ENCODE measurements around the gene ENSA.
"Not testable (repeated sequence)": the region's sequence is repeated elsewhere in the genome, so short reads cannot be mapped to it uniquely, and the experiment has no call there.

ENSA gene

DNA sequence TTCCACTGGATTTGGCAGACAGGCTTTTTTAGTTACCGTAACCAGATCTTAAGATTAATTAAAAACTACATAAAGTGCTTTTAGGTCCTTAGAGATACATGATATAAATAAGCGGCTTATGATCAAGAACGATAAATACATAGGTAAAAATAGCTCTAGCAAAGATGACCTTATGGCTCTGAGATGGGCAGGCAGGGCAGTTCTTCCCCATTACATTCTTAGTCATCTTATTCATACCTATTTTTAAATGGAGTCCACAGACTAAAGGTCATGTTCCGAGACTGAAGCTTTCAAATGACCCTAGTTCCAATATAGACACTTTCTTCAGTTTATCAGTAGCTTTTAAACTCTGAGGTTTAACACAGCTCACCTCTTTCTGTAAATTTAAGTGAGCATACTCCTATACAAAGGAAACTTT lies 54.3 kb downstream of the ENSA start:
- DNase-seq (ENCODE audit: extremely low read depth, insufficient read length): no peak
- TF ChIP-seq, protein P1, sequence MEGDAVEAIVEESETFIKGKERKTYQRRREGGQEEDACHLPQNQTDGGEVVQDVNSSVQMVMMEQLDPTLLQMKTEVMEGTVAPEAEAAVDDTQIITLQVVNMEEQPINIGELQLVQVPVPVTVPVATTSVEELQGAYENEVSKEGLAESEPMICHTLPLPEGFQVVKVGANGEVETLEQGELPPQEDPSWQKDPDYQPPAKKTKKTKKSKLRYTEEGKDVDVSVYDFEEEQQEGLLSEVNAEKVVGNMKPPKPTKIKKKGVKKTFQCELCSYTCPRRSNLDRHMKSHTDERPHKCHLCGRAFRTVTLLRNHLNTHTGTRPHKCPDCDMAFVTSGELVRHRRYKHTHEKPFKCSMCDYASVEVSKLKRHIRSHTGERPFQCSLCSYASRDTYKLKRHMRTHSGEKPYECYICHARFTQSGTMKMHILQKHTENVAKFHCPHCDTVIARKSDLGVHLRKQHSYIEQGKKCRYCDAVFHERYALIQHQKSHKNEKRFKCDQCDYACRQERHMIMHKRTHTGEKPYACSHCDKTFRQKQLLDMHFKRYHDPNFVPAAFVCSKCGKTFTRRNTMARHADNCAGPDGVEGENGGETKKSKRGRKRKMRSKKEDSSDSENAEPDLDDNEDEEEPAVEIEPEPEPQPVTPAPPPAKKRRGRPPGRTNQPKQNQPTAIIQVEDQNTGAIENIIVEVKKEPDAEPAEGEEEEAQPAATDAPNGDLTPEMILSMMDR (IDR thresholded peaks at IDR 0.05; ENCODE audit: insufficient read depth, low read length, poor library complexity, severe bottlenecking): no peak
- peaks cover 26% of the 10 kb centered on the region for H3K36me3 ChIP-seq (ENCODE audit: control insufficient read depth, insufficient read depth, low read length)
- H3K4me3 ChIP-seq (replicated peaks; ENCODE audit: low read depth, low read length): peak overlapping the region; percentile 100
- H3K27me3 ChIP-seq (replicated peaks; ENCODE audit: control insufficient read depth, insufficient read depth, low read length): no peaks in the 10 kb centered on the region

DNA sequence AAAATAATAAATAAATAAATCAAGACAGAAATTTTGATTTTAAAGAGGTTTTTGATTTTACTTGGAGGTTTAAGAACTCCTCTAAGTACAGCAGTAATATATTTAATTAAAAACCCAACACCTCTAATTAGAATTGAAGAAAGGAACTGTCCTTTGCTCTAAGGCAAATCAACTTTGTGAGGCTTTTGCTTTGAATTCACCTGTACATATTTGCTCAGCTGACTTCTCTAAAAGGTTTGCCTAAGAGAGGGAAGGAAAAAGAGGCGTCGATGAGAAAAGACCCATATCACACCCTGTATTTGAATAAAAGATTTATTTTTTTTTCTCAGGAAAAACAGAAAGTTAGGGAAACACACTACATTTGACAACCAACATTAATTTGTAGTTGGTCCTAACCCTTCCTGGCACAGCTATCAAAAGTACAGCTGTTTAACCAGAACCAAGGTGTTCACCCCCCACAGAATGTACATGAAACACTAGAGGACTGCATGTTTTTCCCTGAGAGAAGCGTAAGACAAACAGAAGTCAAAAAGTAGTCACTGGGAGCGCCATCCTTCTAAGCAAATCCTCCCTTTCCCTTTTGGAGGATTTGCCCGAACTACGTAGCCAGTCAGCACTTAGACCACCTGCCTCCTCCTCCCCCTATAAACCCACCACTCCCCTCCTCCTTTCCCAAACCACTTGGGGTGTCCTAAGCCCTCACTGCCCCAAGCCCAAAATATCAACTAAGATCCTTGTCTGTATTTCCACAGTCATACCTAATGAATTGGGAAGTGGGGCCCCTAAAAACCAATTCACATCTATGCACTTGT lies 54.9 kb downstream of the ENSA start:
- Histone ChIP-seq H3K36me3 (ENCODE audit: control insufficient read depth, insufficient read depth, low read length) (peaks cover 26% of the 10 kb centered on the region), H3K4me3 (replicated peaks; ENCODE audit: low read depth, low read length) (peak overlapping the region; percentile 100), H3K27me3 (replicated peaks; ENCODE audit: control insufficient read depth, insufficient read depth, low read length) (no peaks in the 10 kb centered on the region)
- DNase-seq (ENCODE audit: extremely low read depth, insufficient read length): no peak
- TF ChIP-seq, protein P1 (IDR thresholded peaks at IDR 0.05; ENCODE audit: insufficient read depth, low read length, poor library complexity, severe bottlenecking): no peak

DNA sequence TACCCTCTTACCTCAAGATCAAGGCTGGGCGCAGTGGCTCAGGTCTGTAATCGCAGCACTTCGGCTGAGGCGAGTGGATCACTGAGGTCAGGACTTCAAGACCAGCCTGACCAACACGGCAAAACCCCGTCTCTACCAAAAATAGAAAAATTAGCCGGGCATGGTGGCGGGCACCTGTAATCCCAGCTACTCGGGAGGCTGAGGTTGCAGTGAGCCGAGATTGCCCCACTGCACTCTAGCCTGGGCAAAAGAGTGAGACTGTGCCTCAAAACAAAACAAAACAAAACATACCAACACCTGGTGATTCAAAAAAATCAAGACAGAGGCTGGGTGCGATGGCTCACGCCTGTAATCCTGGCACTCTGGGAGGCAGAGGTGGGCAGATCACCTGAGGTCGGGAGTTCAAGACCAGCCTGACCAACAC lies 55.8 kb downstream of the ENSA start:
- peak overlapping the region; percentile 37 for H3K4me3 ChIP-seq (replicated peaks; ENCODE audit: low read depth, low read length)
- not testable (repeated sequence) for H3K27me3 ChIP-seq (replicated peaks; ENCODE audit: control insufficient read depth, insufficient read depth, low read length); DNase-seq (ENCODE audit: extremely low read depth, insufficient read length)
- peaks cover 24% of the 10 kb centered on the region for H3K36me3 ChIP-seq (ENCODE audit: control insufficient read depth, insufficient read depth, low read length)

DNA sequence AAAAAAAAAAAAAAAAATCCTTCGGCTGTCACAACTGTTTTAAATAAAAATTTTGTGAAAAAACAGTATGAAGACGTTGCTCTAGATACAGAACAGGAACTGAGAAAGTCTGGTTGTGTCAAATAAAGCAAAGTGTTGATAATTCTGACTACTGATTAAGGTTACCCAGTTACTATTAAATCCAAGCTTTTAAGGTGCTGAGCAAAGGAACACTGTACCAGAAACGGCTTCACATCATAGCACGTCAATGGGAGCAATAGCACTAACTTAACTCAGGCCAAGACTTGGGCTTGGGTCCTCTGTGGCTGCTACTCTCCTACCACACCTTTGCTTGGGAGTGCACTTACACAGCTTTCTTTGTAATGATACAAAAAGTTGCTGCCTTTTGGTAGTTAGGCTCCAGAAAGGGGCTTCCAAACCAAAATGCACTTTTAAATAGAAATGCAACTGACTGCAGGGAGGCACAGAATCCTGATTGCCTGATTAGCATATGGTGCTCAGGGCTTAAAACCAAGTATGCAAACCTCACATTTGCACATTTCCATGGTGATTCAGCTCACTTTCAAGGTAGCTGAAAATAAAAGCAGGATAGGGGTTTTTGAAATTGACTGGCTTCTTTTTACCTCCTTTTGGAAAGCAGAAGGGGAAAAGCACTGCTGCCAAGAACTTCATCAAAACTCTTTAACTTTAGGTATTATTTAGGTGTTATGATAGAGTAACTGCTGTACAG lies 56.3 kb downstream of the ENSA start:
- TF ChIP-seq, protein P1 (IDR thresholded peaks at IDR 0.05; ENCODE audit: insufficient read depth, low read length, poor library complexity, severe bottlenecking): no peak
- no peak for DNase-seq (ENCODE audit: extremely low read depth, insufficient read length)
- Histone ChIP-seq H3K4me3 (replicated peaks; ENCODE audit: low read depth, low read length) (peak overlapping the region; percentile 23; the same call in 1 of the 2 replicates), H3K27me3 (replicated peaks; ENCODE audit: control insufficient read depth, insufficient read depth, low read length) (no peaks in the 10 kb centered on the region), H3K36me3 (ENCODE audit: control insufficient read depth, insufficient read depth, low read length) (peaks cover 21% of the 10 kb centered on the region)

Data from GM06990 (cell line).